ENCODE data around the gene RPL27A.
A peak's percentile ranks its signal among the peaks of the same experiment; 100 is the strongest.
"Not testable (repeated sequence)": the region's sequence is repeated elsewhere in the genome, so short reads cannot be mapped to it uniquely, and the experiment has no call there.

Gene RPL27A

GRCh38 chr11:8682303-8683114 is at the start of gene RPL27A, which contains the start of gene TRIM66:
RPL27A (plus strand) TSS chr11:8682792; CDS start chr11:8682814, 22 bp downstream.
TRIM66 (minus strand) TSS chr11:8682665; CDS start chr11:8672274, 10,391 bp downstream.
- peak; percentile 83 for DNase-seq

- no peak for DNase-seq
Measured at GRCh38 chr11:8634498-8634897, 48.1 kb upstream of the RPL27A start.

GRCh38 chr11:8636127-8636526 is 46.5 kb upstream of the RPL27A start:
- DNase-seq, result no peak

- no peak for DNase-seq
Measured at GRCh38 chr11:8638300-8638699, 44.3 kb upstream of the RPL27A start.

GRCh38 chr11:8639655-8640054 is 42.9 kb upstream of the RPL27A start:
- DNase-seq, result no peak

GRCh38 chr11:8640267-8640906 is 42.2 kb upstream of the RPL27A start:
- DNase-seq, result no peak

- no peak for DNase-seq
Measured at GRCh38 chr11:8641332-8641731, 41.3 kb upstream of the RPL27A start.

- DNase-seq, result no peak
Measured at GRCh38 chr11:8642196-8642841, 40.3 kb upstream of the RPL27A start.

GRCh38 chr11:8646873-8647272 is 35.7 kb upstream of the RPL27A start:
- DNase-seq, result no peak

GRCh38 chr11:8649361-8649760 is 33.2 kb upstream of the RPL27A start:
- DNase-seq, result no peak

- no peak for DNase-seq
Measured at GRCh38 chr11:8650401-8650990, 32.1 kb upstream of the RPL27A start.

- DNase-seq, result no peak
Measured at GRCh38 chr11:8652140-8652539, 30.5 kb upstream of the RPL27A start.

GRCh38 chr11:8654503-8654902 is 28.1 kb upstream of the RPL27A start:
- DNase-seq, result no peak

GRCh38 chr11:8656291-8656690 is 26.3 kb upstream of the RPL27A start:
- no peak for DNase-seq

- no peak for DNase-seq
Measured at GRCh38 chr11:8658321-8659057, 24.1 kb upstream of the RPL27A start.

GRCh38 chr11:8661001-8661795 is 21.4 kb upstream of the RPL27A start:
- no peak for DNase-seq

- DNase-seq, result no peak
Measured at GRCh38 chr11:8665222-8665621, 17.4 kb upstream of the RPL27A start.

- not testable (repeated sequence) for DNase-seq
Measured at GRCh38 chr11:8670081-8670480, 12.5 kb upstream of the RPL27A start.

GRCh38 chr11:8671193-8671612 is 11.4 kb upstream of the RPL27A start:
- DNase-seq, result no peak

- DNase-seq, result peak; percentile 69
Measured at GRCh38 chr11:8671651-8672062, 10.9 kb upstream of the RPL27A start.

- no peak for DNase-seq
Measured at GRCh38 chr11:8672346-8672745, 10.2 kb upstream of the RPL27A start.

- DNase-seq, result no peak
Measured at GRCh38 chr11:8674859-8675258, 7.7 kb upstream of the RPL27A start.

Measured in NCI-H2081 treated with DMSO at 0.1 percent for 48 hours (cell line).